GM19023 (cell line): ENCODE data around the gene WNK2.

Experiments
- ATAC-seq: cut with Tn5 transposase; IDR thresholded peaks from one replicate; pipeline ENCODE4 v1.9.1; 2021; ENCODE audit warnings: mild to moderate bottlenecking, moderate library complexity; ENCODE audit not compliant: unreplicated experiment

The WNK2 gene

DNA sequence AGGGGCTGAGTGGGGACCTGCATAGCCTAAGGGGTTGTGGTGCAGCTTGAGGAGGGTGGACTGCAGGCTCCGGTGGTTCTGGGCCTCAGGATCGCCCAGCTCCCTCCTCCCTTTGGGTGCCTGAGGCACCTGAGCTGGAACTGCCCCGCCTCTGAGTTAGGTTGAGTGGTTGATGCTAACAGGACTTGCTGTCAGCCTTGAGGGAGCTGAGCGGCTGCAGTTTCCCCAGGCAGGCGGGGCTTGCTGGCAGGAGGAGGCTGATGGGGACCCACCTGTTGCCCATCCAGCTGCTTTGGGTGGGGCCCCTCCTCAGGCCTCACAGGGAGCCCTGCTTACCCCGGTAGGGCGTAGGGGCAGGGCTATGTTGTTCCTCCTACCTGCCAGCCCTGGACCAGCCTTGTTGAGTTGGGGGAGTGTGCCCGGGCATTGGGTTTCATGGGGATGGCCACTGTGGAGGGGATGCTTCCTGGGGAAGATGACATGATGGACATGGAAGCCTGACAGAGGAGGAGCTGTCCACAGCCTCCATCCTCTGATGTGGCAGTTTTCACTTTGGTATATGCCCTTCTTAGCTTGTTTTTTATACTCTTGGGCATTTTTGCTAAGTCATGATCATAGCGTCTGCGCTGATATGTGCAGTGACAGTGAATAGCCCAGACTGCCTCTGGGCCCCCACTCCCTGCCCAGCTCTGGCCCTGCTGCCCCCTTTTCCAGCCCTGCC, 14.3 kb downstream of the WNK2 start:
- ATAC-seq: no peak

DNA sequence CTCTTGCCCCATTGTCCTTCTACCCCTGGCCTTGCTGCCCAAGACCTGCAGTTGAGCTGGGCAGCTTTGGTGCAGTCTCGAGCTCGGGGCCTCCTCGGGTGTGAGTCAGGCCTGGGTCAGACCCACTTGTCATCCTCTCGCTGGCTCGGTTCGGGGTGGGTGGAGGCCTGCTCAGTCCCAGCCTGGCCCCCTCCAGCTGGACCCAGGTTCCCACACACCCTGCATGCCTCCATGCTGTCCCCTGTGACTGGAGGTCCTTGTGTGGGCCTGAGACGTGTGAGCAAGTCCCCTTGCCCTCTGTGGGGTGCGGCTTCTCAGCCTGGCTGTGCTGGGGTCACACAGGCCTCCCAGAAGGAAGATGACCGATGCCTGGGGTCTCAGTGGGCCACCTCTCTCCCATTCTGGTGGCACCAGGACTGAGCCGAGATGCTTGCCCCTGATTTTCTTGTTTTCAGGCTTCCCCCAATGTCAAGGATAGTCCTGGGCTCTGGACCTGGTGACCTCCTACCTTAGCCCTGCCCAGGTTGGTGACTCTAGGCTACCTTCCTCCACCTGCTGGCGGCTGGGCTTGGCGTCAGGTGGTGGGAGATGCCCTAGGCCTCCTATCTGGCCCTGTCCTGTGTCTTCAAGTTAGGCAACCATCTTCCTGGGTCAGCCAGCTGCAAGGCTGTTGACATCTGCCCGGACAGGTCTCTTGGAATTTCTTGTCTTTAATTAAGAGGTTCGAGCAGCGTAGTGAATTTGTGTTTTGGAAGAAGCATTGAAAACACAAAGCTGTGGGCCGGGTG, 15.1 kb downstream of the WNK2 start:
- no peak for ATAC-seq

DNA sequence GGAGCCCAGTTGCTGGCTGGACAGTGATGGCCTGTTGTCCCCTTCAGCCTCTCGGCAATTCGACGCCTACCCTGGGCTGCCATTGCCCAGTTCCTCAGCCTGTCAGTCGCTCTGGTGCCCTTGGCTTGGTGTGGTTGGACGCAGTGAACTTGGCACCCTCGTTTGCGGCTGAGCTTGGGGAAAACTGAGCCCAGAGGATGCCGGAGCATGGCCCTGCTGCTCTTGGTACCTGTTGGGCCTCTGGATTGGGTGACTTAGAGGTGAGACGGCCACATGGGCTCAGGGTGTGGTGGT, 16.5 kb downstream of the WNK2 start:
- ATAC-seq: no peak

DNA sequence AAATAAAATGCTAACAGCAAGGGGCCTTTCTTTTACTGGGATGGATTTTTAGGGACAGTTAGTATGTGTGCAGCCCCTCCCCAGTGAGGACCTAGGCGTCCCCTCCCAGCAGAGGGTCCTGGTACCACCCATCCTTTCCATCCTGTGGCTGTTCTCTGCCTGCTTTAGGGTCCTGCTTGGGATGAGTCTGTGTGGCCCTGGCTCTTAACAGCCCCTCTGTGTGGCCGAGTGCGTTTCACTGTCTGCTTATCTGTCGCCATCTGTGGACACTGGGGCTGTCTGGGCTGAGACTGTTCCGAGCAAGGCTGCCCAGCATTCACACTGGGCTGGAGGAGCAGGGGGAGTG, 17.0 kb downstream of the WNK2 start:
- no peak for ATAC-seq

DNA sequence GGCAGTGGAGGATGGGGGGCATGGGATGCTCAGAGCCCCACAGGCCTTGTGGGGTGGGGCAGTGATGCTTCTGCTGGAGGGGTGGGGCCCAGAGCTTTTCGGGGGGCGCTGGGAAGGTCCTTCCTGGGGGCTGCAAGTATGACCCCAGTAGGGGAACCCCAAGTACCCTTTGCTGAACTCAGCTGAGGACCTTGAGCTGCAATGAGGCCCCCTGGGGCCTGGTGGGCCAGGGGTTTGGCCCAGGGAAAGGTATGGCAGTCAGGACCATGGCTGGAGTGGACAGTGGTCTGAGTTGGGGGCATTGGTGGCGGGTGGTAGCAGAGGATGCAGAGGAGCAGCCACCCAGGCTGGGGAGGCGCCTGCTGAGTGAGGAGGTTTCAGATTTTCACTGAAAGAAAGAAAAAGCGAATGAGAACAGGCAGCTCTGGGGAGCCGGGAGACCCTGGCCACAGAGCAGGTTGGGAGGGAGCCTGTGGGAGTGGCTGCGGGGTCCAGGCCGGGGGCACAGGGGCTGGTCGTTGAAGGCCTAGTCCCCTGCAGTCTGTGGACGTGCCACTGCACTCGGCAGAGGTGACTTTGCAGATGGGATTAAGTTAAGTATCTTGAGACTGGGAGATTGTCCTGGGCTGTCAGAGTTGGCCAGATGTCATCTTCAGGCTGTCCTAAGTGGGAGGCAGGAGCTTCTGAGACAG, 19.2 kb downstream of the WNK2 start:
- no peak for ATAC-seq

DNA sequence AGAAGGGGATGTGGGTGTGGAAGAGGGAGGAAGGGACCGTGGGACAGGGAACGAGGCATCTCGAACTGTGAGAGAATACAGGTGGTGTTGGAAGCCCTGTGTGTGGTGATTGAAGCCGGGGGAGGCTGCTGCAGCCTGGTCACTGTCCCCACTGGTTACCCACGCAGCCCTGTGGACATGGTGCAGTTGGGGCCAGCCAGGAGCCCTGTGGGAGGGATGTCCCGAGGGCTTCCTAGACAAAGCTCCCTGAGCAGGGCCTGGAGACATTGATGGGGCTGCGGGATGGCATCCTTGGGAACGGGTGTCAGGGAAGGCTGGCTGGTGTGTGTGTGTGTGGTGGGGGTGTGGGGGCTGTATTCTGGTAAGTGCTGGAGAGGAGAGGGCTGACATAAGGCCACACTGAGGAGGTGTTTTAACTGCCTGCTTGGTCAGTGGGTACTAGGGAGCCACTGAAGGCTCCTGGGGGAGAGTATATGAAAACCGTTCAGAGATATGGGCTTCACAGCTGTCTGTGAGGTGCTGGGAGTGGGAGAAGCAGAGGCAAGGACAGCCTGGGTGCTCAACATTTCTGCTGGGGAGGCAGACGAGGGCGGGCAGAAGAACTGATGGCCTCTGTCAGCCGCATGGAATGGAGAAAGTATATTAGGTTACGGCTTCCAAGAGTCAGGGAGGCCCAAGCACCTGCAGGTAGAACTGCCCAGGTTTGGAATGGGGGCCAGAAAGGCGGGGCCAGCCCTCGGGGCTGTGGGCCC, 20.0 kb downstream of the WNK2 start:
- ATAC-seq: no peak

DNA sequence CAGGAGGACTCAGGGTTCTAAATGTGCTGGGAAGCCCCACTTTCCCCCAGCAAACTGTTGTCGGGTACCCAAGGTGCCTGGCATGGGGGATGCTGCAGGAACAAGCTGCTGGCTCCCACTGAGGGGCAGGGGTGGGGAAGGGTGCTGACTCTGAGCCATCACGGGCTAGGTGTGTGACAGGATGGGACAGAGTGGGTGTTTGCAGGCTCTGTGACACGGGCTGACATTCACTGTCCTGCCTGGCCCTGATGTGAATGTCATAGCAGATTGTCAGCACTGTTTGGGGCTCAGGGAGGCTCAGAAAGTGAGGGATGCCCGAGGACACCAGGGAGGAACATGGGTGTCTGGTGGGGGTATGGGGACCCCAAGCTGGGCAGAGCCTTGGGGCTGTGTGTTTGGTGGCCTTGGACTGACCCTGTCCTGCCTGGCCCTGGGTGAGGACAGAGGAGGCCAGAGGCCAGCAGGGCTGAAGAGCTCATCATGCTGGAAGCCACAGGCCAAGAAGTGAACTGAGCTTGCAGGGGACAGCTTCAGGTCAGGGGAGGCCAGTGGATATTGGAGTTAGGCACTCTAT, 20.6 kb downstream of the WNK2 start:
- no peak for ATAC-seq

DNA sequence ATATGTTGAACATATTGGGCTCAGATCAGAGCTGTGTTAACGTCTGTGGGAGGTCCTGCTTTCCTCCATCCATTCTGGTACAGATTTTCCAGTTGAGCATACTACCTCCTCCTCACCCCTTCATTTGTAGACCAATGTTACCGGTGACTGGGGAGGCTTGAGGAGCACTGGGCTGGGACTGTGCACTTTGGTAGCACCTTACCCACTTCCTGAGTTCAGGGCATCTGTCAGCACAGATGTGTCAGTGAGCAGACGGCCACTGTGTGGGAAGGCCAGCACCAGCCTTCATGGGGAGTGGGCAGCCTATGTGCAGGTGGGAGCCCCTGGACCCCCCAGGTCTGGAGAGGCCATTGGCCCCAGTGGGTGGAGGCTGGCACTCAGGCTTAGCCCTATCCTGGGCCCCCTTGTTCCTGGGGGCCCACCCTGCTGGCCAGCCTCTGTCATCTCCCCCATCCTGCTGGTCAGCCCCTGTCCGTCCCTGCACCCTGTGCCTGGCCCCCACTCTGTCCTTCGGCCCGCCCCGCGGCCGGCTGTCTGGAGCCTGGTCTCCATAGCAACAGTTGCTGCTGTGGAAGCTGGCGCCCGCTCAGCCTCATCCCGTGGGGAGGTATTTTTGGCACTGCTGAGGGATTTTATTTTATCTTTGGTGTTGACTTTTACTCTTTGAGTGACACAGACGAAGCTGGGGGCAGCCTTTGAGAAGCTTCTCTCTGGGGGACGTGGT, 21.3 kb downstream of the WNK2 start:
- no peak for ATAC-seq

DNA sequence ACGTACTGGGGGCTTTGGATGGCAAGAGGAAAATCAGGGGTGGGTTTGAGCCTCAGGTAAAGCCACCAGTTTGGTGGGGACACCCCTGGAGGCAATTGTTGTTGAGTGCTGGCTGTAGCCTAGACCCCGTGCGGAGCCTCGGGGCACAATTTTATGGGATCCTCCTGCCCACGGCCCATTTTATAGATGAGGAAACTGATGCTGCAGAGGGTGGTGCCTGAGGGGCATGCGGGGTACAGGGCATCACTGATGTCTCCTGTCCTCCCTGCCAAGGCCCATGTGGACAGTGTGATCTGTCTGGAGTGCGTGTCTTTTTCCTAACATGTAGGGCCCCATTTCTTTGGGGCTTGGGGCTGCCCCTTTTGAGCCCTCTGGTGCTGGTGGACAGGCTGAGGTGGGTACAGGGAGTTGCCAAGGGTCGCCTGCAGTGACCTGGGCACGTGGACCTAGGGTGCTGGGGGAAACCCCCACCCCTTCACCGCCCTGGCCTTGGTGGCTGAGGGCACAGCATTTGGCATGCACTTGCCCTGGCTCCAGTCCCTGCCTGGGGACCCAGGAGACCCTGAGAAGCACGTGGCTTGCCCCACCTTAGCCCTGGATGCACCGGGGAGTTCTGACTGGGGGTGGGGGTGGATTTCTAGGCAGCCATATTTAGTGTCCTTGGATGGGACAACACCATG, 22.1 kb downstream of the WNK2 start:
- ATAC-seq: no peak

DNA sequence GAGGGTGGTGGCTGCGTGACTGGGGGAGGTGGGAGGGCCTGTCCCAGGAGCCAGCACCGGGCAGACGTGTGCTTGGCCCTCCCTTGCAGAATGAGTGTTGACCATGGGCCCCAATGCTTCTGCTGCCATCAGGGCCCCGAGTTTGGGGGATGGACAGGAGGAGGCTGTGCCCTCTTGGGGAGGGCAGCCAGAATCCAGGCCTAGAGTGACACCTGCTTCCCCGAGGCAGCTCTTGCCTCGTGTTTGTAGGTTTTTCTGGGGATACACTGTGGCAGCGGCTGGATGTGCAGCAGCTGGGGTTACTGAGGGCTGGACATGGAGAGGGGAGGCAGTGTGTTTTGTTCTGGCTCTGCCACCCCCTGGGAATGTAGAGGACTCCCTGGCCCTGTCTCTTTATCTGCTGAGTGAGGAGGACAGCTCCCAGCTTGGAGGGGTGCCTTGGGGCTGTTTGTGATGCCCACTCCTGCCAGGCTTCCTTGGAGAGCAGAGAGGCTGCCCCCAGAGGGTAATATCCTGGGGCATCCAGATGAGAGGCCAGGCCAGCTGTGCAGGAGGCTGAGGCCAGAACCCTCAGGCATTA, 22.7 kb downstream of the WNK2 start:
- no peak for ATAC-seq

DNA sequence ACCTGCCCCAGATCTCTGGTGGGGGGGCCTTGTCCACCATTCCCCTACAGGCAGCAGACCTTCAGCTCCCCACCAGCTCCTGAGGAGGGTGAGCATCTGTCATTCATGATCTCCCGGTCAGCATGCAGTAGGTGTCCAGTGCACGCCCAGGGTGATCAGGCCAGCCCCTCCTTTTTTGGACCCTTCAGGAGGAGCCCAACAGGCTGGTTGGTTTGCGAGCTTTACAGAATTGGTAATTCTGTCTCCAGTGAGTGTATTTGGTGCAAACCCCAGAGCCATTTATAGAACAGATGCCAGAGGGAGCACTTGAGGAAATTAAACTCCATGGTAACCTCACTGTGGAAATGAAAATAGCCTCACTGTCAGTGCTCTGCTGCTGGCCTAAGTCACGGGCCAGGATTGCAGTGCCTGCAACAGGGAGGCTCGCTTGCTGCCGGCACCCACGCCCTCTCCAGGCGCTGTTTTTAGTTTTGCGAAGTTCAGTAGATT, 23.4 kb downstream of the WNK2 start:
- no peak for ATAC-seq

DNA sequence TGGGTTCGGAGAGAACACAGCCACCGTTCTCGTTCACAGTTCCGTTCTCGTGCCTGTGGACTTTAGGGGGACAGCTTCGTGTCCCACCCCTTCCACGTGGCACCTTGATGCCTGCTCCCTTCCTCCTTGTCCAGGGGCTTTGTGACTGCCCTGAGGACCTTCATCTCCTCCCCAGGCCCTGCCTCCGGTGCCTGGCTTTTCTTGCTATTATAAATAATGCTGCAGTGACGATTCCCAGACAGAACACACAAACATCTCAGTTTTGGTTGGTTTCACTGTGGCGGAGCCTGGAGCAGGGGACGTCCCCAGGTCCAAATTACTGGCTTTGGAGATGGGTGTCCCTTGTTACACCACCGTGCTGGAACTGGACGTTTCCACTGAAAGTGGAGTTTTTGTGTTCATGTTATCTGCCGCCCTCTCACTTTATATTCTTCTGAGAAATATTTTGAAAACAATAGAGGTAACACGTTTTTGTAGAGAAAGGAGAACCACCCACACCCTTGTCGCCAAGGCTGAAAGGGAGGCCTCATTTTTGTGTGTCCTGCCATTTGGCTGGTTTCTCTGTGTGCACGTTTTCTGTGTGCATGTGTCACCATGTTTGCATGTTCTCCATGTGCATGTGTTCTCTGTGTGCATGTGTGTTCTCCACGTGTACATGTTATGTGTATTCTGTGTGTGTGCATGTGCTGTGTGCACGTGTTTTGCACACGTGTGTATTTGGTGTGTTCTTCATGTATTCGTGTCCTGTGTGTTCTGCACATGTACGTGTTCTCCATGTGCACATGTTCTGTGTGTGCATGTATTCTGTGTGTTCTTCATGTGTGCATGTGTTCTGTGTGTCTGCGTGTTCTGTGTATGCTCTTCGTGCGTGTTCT, 24.2 kb downstream of the WNK2 start:
- ATAC-seq: no peak

DNA sequence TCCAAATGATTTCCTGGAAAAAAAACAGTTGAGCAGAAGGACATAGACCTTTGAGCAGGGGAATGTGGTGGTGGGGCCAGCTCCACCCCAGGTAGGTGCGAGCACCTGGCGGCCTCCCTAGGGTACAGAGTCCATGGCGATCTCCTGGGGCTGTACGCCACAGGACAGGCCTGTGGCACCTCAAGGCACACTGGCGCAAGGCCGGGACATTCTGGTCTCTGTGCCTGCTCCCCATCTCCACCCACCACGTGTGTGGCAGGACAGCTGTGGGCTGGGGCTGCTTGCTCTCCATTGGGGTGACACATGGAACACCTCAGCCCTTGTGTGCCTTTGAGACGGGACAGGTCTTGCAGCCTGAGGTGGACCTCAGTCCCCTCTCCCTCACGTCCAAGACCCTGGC, 25.2 kb downstream of the WNK2 start:
- ATAC-seq: no peak

DNA sequence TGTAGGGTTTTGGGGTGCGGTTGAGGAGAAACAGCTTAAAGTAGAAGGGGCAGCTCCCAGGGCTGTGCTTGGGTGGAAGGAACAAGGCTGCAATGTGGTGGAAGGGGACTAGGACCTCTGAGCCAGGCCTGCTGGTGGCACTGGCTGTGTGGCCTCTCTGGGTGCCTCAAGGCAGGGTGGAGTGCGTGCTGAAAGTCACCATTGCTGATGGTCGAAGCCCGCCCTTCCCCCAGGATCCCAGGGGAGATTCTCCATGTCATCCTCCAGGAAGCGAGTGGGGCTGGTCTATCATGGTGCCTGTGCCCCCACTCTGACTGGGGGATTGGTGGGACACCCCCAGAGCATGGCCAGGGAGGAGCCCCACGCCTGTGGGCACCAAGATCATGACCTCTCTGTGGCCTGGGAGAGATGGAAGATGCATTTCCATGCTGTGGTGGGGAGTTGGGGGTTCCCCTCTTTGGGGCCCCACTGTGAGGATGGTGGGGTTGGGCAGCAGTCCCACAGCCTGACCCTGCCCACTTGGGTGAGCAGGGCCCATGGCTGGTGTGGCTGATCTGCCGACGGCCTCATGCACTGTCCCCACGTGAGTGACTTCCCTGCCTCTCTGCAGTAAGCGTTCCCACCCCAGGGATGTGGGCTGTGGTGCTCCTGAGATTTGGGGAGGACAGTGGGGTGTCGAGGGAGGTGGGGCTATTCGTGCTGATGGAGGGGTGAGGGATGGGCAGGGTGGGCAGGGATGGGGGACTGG, 25.8 kb downstream of the WNK2 start:
- ATAC-seq: no peak

DNA sequence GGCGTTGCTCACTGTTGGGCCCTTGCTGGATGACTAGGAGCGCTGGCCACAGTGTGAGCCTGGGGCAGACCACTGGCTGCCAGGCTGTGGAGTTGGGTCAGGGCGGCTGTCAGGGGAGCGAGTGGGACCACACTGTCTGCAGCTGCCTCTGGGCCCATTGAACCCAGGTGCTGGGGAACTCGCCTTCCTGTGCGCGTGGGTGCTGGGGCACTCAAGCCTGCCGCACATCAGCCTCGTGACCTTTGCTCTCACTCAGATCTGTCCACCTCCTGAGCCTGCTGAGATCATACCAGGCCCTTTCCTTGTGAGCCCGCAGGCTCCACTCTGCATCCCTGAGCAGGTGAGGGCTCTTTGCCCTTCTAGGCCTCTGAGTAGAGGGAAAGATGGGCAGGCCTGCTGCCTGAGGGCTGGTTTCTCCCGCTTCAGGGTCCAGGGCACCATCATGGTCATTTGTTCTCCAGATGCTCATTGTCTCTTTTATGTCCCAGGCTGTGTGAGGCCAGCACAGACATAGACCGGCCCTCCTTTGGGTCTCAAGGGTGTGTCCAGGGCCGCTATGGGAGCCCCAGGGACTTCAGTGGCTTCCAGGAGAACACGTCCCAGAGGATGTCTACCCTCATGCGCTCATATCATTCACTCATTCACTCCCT, 26.5 kb downstream of the WNK2 start:
- ATAC-seq: no peak

DNA sequence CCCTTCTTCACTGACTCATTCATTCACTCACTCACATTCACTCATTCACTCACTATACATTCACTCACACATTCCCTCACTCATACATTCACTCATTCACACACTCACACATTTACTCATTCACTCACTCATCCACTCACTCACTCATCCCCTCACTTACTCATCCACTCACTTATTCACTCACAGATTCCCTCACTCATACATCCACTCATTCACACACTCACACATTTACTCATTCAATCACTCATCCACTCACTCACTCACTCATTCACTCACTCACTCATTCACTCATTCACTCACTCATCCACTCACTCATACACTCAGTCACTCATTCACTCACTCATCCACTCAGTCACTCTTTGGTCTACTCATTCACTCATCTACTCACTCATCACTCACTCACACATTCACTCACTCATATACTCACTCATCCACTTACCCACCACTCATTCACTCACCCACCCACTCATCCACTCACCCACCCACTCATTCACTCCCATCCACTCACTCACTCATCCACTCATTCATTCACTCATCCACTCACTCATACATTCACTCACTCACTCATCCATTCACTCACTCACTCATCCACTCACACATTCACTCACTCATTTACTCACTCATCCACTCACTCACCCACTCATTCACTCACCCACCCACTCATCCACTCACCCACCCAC, 27.2 kb downstream of the WNK2 start:
- ATAC-seq: no peak

DNA sequence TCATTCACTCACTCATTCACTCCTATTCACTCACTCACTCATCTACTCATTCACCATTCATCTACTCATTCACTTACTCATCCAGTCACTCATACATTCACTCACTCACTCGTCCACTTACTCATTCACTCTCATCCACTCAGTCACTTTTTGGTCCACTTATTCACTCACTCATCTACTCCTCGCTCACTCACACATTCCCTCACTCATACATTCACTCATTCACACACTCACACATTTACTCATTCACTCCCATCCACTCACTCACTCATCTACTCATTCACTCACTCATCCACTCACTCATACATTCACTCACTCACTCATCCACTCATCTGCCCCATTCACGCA, 27.7 kb downstream of the WNK2 start:
- no peak for ATAC-seq
